ENCODE data around the gene NFIB.
A peak's percentile ranks its signal among the peaks of the same experiment; 100 is the strongest.

Gene NFIB

DNA sequence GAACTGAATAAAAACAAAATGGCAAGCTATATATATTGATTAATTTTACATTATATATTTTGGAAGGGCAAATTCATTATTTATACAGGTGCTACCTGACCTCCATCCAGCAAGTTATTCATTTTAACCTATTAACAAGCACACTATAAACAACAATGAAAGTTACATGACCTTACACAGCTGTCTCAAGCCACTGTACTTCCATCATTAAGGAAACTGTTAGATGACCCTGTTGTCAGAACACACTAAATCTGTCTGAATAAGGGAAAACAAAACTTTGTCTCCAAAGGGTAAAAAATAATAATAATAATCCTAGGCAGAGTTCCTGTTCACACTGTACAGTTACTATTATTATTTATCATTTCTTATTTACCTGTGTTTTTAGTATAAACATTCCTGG lies 44.0 kb downstream of the NFIB start:
- no peaks in the 10 kb centered on the region for H3K36me3 Mint-ChIP-seq
- no peak overlapping the region for H3K27ac Mint-ChIP-seq

DNA sequence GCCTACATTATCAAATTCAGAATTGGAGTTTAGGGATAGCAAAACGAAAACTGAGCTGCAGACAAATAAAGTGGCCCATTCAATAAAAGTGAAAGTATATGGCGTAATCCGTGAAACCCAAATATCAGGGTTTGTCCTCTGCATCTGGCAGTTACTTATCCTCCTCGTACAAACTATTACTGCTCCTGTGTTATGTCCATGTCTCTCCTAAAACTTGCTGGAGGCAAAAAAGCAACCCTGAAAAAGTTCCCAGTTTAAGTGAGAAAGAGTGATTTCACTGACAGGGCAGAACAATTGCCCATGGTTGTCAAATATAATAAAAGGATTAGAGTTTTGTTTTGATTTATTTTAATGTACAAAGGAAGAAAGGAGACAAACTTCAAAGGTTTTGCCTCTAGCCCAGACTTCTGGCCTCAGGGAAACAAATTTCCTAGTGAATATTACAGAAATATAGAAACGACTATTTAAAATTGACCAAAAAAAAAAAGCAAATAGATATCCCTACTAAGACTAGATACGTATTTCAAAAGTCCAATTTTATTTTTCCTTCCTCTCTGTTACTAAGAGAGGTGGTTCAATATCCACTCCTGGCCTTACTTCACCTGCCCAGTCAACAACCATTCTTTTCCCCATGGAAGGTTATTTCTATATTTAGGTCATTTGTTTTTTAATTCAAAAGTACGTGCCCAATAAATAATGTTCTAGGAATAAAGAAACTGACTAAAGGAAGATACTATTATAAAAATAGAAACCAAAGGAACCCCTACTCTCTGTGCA lies 50.0 kb downstream of the NFIB start:
- H3K36me3 Mint-ChIP-seq = no peaks in the 10 kb centered on the region
- peaks cover 5% of the 10 kb centered on the region for H3K9me3 Mint-ChIP-seq
- no peaks in the 10 kb centered on the region for H3K27me3 Mint-ChIP-seq
- no peak overlapping the region for H3K4me3 Mint-ChIP-seq
- no peak overlapping the region for H3K27ac Mint-ChIP-seq
- no peaks in the 10 kb centered on the region for H3K4me1 Mint-ChIP-seq
- no peak for ATAC-seq

More for the DNA sequence above, 44.0 kb downstream of the NFIB start:
- peaks cover 8% of the 10 kb centered on the region for H3K27me3 Mint-ChIP-seq
- ATAC-seq = no peak
- no peak overlapping the region for H3K4me3 Mint-ChIP-seq
- peaks cover 5% of the 10 kb centered on the region for H3K9me3 Mint-ChIP-seq
- peaks cover 8% of the 10 kb centered on the region for H3K4me1 Mint-ChIP-seq

DNA sequence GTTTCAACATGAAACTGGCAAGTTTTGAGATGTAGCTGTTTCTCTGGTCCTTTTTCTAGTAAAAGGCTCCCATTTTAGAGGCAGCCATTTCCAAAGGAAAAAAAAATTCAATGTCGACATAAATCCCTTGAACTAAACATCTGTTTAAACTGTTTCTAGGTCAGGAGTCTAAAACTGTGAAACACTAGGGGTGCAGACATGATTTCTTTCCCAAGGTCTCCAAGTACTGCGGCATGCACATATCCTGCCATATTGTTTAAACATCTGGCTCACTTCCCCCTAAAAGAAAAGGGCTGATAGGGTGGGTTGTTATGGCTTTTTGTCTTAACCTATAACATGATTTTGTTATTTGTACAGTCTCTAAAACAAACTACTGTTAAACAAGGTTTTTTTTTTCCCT lies 51.1 kb downstream of the NFIB start:
- no peak overlapping the region for H3K27ac Mint-ChIP-seq
- H3K27me3 Mint-ChIP-seq = no peaks in the 10 kb centered on the region
- H3K4me1 Mint-ChIP-seq = no peaks in the 10 kb centered on the region
- no peak overlapping the region for H3K4me3 Mint-ChIP-seq
- H3K36me3 Mint-ChIP-seq = no peaks in the 10 kb centered on the region
- no peak for ATAC-seq
- H3K9me3 Mint-ChIP-seq = no peaks in the 10 kb centered on the region

DNA sequence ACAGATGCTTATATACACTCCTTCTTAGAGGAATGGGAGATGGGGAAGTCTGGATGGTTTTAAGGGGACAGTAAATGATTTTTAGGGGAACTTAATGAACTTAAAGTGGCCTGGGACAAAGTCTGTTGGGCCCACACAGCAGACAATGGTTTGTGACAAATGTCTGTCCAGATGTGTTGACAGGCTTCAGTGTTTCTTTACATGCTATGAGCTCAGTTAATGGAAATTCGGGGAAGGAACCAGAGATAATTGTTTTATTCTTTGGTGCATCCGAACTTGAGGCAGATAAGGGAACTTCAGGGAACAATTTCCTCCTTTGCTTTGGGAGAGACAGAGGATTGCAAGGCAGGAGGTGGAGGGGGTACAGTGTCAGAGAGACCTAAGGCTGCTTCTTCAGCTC lies 52.3 kb downstream of the NFIB start:
- no peaks in the 10 kb centered on the region for H3K4me1 Mint-ChIP-seq
- H3K27ac Mint-ChIP-seq = no peak overlapping the region
- H3K36me3 Mint-ChIP-seq = no peaks in the 10 kb centered on the region

DNA sequence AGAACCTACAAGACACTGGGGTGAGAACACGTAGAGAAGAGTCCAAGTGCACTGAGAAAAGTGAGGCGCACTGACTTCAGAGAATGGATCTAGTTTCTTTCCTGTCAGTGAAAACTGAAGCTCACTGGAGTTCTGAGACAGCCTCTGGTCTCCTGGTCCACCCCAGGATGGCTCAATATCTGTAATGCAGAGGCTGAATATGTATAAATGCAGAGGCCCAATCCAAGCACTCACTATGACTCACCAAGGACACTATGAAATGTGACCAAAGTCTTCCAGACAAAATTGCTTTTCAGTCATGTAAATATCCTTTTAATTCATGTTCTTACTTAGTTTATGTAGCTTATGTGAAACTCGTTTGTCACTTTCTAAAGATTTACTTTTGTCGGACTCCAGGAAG lies 53.8 kb downstream of the NFIB start:
- H3K4me1 Mint-ChIP-seq = no peaks in the 10 kb centered on the region
- no peaks in the 10 kb centered on the region for H3K9me3 Mint-ChIP-seq
- H3K27me3 Mint-ChIP-seq = no peaks in the 10 kb centered on the region
- no peak for ATAC-seq
- no peak overlapping the region for H3K4me3 Mint-ChIP-seq
- no peaks in the 10 kb centered on the region for H3K36me3 Mint-ChIP-seq
- H3K27ac Mint-ChIP-seq = no peak overlapping the region

More for the DNA sequence above, 52.3 kb downstream of the NFIB start:
- H3K9me3 Mint-ChIP-seq = no peaks in the 10 kb centered on the region
- ATAC-seq = no peak
- H3K4me3 Mint-ChIP-seq = no peak overlapping the region
- no peaks in the 10 kb centered on the region for H3K27me3 Mint-ChIP-seq

DNA sequence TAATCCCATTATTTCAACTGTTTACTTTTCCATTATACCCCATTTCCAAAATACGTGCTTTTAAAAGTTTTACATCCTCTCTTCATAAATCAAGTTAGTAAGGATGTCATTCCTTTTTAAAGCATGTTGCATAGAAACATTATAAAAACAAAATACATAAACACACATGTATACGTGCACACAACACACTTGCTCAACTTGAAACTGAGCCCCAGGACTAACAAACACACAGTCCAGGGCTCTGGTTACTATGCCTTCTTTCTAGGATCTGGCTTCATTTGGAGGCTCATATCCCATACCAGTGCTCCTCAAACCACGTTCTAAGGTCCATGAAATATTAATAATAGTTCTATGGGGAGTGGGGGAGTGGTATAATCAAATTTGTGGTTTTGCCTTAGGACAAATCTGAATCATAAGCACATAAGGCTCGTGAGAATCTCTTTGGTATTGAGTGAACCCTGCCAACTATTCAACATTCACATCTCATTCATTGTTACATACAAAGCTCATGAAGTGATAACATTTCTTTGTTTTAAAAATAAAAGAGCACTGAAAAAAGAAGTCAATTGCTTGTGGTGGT lies 55.2 kb downstream of the NFIB start:
- Mint-ChIP-seq H3K9me3 (no peaks in the 10 kb centered on the region), H3K4me1 (no peaks in the 10 kb centered on the region), H3K4me3 (no peak overlapping the region), H3K27ac (no peak overlapping the region), H3K27me3 (no peaks in the 10 kb centered on the region), H3K36me3 (no peaks in the 10 kb centered on the region)
- ATAC-seq = no peak

DNA sequence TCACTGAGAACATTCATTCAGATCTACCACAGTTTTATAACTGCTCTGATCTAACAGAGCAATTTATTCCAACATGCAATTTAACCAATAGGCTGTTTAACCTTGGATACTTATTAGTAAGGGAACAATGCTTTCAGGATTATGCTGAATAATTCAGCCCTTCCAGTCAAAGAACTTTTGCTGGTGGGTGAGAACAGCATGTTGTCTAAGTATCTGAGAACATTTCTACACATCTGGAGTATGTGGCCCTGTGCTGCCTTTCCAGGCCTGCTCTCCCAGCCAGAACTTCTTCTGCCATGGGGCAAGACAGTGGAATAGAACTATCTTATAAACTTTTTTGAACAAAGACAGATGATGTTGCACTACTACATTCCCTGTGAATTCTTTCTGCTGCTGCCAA lies 55.8 kb downstream of the NFIB start:
- H3K4me3 Mint-ChIP-seq = no peak overlapping the region
- no peaks in the 10 kb centered on the region for H3K27me3 Mint-ChIP-seq
- no peaks in the 10 kb centered on the region for H3K4me1 Mint-ChIP-seq
- ATAC-seq = no peak
- no peaks in the 10 kb centered on the region for H3K36me3 Mint-ChIP-seq
- H3K9me3 Mint-ChIP-seq = no peaks in the 10 kb centered on the region
- no peak overlapping the region for H3K27ac Mint-ChIP-seq

DNA sequence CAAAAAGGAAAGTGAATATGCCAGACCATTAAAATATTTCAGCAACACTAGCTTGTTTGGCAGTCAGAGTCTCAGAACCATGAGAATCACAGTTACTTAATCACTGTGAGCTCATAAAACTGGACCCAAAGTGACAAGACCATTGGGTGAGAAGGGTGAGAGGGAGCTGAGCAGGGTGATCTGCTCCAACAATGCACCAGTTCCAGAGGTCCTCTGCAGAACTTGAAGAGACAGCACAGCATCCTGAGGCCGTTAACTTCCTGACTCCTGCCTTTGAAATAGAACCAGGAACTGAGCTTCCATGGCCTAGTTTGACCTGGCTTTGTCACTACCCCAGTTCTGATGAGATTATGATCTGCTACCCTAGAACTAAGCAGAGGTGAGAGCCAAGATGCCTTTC lies 57.4 kb downstream of the NFIB start:
- Mint-ChIP-seq H3K27ac (no peak overlapping the region), H3K36me3 (no peaks in the 10 kb centered on the region), H3K4me3 (no peak overlapping the region), H3K27me3 (no peaks in the 10 kb centered on the region), H3K9me3 (no peaks in the 10 kb centered on the region), H3K4me1 (no peaks in the 10 kb centered on the region)
- no peak for ATAC-seq

DNA sequence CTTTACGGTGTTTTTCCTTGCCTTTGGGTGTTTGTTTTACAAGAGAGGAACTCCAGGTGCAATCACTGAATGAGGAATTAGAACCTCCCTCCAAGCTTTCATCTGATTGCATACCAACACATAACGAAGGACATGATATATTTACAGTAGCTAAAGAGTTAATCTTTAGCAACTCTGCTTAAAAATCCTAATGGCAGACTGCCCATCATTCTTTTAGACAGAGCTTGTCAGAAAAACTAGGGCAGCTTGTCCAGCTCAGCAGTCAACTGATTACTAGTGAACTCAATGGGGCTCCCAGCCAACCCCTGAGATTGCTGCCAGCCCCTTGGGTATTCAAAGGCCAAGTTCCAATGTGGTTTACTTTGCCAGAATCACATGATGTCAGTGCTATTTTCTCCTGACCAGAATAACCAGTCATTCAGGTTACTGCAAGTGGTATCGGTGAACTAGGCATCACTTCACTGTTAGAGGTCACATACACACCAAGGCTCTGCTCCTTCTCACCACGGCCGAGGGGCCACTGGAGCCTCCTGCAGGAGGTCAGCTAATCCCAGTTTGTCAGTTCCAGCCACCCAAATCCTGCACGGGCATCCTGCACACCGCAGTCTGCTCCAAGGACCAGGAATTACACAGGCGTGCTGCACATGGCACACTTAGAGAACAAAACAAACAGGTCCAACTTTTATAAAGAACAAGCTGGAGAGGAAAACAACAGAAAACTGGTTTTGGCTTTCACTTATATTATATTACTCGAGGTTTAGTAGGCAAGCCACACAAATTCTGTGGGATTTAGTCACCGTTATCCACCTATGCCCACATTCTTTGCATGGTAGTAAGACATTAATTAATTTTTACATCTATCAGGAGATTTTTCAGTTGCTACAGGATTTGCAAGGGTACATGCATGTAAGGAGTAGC lies 62.5 kb downstream of the NFIB start:
- Mint-ChIP-seq H3K4me1 (no peaks in the 10 kb centered on the region), H3K27me3 (peaks cover 9% of the 10 kb centered on the region)

DNA sequence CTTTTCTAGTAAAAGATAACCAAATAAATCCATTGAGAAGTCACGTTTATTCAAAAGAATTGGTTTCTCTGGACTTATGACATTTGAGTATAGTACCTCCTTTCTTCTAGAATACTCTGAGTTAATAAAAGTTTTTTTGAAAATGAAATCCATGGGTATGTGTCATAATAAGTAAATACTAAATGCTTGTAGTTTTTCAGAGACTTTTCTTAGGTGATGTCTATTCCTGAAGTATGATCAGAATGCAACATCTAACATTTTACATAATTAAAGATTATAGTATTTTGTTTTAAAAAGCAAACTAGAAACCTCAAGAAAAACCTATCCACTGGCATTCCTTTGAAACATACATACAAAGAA lies 63.2 kb downstream of the NFIB start:
- H3K4me1 Mint-ChIP-seq = no peaks in the 10 kb centered on the region
- H3K27ac Mint-ChIP-seq = no peak overlapping the region
- H3K36me3 Mint-ChIP-seq = no peaks in the 10 kb centered on the region
- H3K4me3 Mint-ChIP-seq = no peak overlapping the region
- H3K27me3 Mint-ChIP-seq = peaks cover 9% of the 10 kb centered on the region
- ATAC-seq = no peak
- H3K9me3 Mint-ChIP-seq = peaks cover 4% of the 10 kb centered on the region

More for the DNA sequence above, 62.5 kb downstream of the NFIB start:
- Mint-ChIP-seq H3K9me3 (peaks cover 4% of the 10 kb centered on the region), H3K4me3 (no peak overlapping the region), H3K27ac (no peak overlapping the region), H3K36me3 (no peaks in the 10 kb centered on the region)
- no peak for ATAC-seq

DNA sequence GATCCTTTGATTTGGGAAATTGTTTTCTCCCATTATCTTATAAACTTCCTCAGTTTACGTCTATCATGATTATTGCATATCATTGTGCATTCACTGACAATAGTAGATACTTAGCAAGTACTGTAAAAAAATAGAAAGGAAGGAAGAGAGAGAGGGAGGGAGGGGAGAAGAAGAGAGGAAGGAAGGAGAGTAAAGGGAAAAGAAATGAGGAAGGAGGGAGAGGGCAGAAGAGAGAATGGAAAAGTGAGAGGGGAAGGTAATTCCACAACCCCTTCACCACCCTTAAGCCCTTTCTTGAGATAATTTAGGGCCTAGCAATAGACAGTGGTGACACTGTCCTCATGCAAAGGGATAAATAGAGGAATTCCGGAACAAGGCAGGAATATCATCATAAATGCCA lies 64.4 kb downstream of the NFIB start:
- H3K9me3 Mint-ChIP-seq = peaks cover 4% of the 10 kb centered on the region

DNA sequence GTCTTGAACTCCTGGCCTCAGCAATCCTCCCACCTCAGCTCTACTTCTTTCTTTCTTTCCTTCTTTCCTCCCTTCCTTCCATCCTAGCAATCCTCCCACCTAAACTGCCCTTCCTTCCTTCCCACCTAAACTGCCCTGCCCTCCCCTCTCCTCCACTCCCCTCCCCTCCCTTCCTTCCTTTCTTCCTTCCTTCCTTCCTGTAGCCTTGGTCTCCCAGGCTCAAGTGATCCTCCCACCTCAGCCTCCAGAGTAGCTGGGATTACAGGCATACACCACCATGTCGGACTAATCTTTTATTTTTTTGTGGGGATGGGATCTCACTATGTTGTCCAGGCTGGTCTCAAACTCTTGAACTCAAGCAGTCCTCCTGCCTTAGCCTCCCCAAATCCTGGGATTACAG lies 65.8 kb downstream of the NFIB start:
- Mint-ChIP-seq H3K27ac (no peak overlapping the region), H3K27me3 (peaks cover 9% of the 10 kb centered on the region), H3K9me3 (peaks cover 4% of the 10 kb centered on the region), H3K36me3 (no peaks in the 10 kb centered on the region), H3K4me3 (no peak overlapping the region), H3K4me1 (no peaks in the 10 kb centered on the region)
- ATAC-seq = no peak

More for the DNA sequence above, 64.4 kb downstream of the NFIB start:
- no peaks in the 10 kb centered on the region for H3K36me3 Mint-ChIP-seq
- peaks cover 9% of the 10 kb centered on the region for H3K27me3 Mint-ChIP-seq
- no peaks in the 10 kb centered on the region for H3K4me1 Mint-ChIP-seq
- H3K4me3 Mint-ChIP-seq = no peak overlapping the region
- ATAC-seq = no peak
- H3K27ac Mint-ChIP-seq = no peak overlapping the region

DNA sequence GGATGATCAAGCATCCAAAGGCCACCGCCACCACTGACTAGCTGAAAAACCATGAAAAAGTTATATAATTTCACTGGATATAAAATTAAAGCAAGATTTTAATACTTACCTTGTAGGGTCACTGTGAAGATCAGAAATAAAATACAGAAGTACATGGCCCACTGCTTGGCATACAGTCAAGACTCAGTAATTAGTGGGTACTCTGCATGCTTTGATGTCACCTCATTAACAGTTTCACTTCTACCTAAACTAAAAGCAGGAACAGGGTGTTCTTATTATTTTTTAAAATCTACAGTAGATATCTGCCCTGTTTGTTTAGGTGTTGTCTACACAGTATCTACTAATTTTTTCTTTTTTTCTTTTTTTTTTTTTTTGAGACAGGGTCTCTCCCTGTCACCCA lies 66.4 kb downstream of the NFIB start:
- no peaks in the 10 kb centered on the region for H3K36me3 Mint-ChIP-seq
- no peaks in the 10 kb centered on the region for H3K4me1 Mint-ChIP-seq
- H3K27ac Mint-ChIP-seq = no peak overlapping the region
- peaks cover 4% of the 10 kb centered on the region for H3K9me3 Mint-ChIP-seq
- no peak overlapping the region for H3K4me3 Mint-ChIP-seq
- ATAC-seq = no peak
- H3K27me3 Mint-ChIP-seq = peaks cover 9% of the 10 kb centered on the region

DNA sequence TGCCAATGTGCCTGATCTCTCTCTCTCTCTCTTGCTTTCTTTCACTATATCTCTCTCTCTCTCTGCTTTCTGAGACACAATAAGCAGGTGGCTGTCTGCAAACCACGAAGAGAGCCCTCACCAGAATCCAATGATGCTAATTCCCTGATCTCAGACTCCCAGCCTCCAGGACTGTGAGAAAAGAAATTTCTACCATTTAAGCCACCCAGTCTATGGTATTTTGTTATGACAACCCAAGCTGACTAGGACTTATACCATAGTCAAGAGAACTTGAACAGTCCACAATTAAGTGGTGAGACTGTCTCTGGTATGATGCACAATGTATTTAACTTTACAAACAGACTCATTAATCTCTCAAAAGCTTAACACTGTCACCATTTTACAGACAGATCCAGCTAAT lies 67.0 kb downstream of the NFIB start:
- Mint-ChIP-seq H3K4me1 (no peaks in the 10 kb centered on the region), H3K36me3 (no peaks in the 10 kb centered on the region)

DNA sequence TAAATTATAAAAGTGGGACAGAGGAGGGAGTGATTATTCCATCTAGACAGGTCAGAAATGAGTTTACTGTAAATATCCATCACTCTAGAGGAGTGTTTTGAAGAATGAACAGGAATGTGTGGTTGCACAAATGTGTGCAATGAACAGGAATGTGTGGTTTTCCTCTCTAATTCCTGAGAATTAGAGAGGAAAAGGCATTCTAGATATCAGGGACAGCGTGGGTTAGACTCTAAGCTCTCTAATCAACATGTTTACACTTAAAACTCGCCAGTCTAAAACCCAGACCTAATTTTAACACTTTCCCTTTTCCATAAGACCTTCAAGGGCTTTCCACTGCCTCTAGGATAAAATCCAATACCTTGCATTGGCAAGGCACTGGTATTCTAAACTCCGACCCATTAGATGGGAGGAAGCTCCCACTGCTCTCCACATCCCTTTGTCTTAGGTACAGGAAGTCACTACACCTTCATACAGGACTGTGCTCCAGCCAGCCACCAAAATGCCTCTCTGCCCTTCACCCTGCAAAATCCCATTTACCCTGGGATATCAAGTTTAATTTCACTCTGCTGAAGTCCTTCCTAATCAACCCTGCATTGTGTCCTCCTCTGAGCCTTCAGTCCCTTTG lies 67.9 kb downstream of the NFIB start:
- H3K27me3 Mint-ChIP-seq = peaks cover 9% of the 10 kb centered on the region

More for the DNA sequence above, 67.0 kb downstream of the NFIB start:
- peak; percentile 25 for ATAC-seq
- Mint-ChIP-seq H3K27ac (no peak overlapping the region), H3K4me3 (no peak overlapping the region), H3K27me3 (peaks cover 9% of the 10 kb centered on the region), H3K9me3 (peaks cover 4% of the 10 kb centered on the region)

More for the DNA sequence above, 67.9 kb downstream of the NFIB start:
- no peak overlapping the region for H3K27ac Mint-ChIP-seq
- no peak for ATAC-seq
- no peaks in the 10 kb centered on the region for H3K36me3 Mint-ChIP-seq
- peaks cover 4% of the 10 kb centered on the region for H3K9me3 Mint-ChIP-seq
- no peak overlapping the region for H3K4me3 Mint-ChIP-seq
- no peaks in the 10 kb centered on the region for H3K4me1 Mint-ChIP-seq
